ENCODE data around the gene ZNF862. TPM values are rescaled to one million over a fixed set of nuclear protein-coding genes. Genes with fewer than 3 reads are reported as not detected.

The ZNF862 gene
- total and polyA plus RNA-seq, 2 experiments from 2014 or later: 0.94 to 2.3 TPM

GRCh38 chr7:149872419-149873073, 34.4 kb downstream of the ZNF862 start:
- peak overlapping the region; percentile 79 for H3K4me2 ChIP-seq
- peaks cover 14% of the 10 kb centered on the region; the same call in 2 of the 3 replicates for H3K4me1 Mint-ChIP-seq
- no peaks in the 10 kb centered on the region for H3K79me2 ChIP-seq (replicated peaks; ENCODE audit: insufficient read depth)
- no peak for TF ChIP-seq NANOG (IDR thresholded peaks at IDR 0.05; ENCODE audit: borderline replicate concordance)
- no peak for TF ChIP-seq ETS1 (IDR thresholded peaks at IDR 0.05)
- TF ChIP-seq JUNB (IDR thresholded peaks at IDR 0.05; ENCODE audit: unreplicated experiment): no peak
- TF ChIP-seq EZH2 (IDR thresholded peaks at IDR 0.05; ENCODE audit: low read depth, unreplicated experiment): no peak
- no peak for TF ChIP-seq EZH2phosphoT487 (IDR thresholded peaks at IDR 0.05; ENCODE audit: unreplicated experiment)
- no peak for TF ChIP-seq POLR2AphosphoS5 (IDR thresholded peaks at IDR 0.05; ENCODE audit: low read depth)
- TF ChIP-seq CREB1 (CRISPR knock-in tag; IDR thresholded peaks at IDR 0.05; ENCODE audit: low read depth): 0 out of 2 replicates have a peak, but pooled peaks have one; percentile 44
- peak in 1 of 2 experiments; percentile 17; a peak in 1 of 4 replicates for TF ChIP-seq CTCF (conservative IDR thresholded peaks at IDR 0.05; ENCODE audit: low read depth in 2 of 2)
- no peak for TF ChIP-seq ZNF331 (CRISPR knock-in tag; IDR thresholded peaks at IDR 0.05; ENCODE audit: low read depth)
- TF ChIP-seq REST (IDR thresholded peaks at IDR 0.05; ENCODE audit: unreplicated experiment): no peak
- peak; percentile 46 for ATAC-seq
- H3K27me3 ChIP-seq (ENCODE audit: insufficient read depth): peaks cover 24% of the 10 kb centered on the region
- H3K27ac Mint-ChIP-seq: no peak overlapping the region
- H3K4me3 ChIP-seq: peak overlapping the region; percentile 83
- H3F3A ChIP-seq (replicated peaks; ENCODE audit: low read depth): peaks cover 11% of the 10 kb centered on the region; the same call in 1 of the 2 replicates
- no peaks in the 10 kb centered on the region for H3K9me2 ChIP-seq (ENCODE audit: insufficient read depth)
- peaks cover 13% of the 10 kb centered on the region for H3K27me3 Mint-ChIP-seq (ENCODE audit: insufficient read depth, low read depth, poor library complexity)
- no peaks in the 10 kb centered on the region for H3K36me3 Mint-ChIP-seq (ENCODE audit: low read depth)
- H3K27ac ChIP-seq (ENCODE audit: low read depth): no peak overlapping the region
- no peaks in the 10 kb centered on the region for H3K36me3 ChIP-seq (ENCODE audit: insufficient read depth)
- DNase-seq (ENCODE audit: low spot score): peak; percentile 78
- H4K20me1 ChIP-seq (replicated peaks; ENCODE audit: insufficient read depth): 0 out of 2 replicates have a peak, but pooled peaks cover 4% of the 10 kb centered on the region
- no peaks in the 10 kb centered on the region for H3K9me3 Mint-ChIP-seq
- peak overlapping the region; percentile 74 for H3K4me3 Mint-ChIP-seq
- peaks cover 6% of the 10 kb centered on the region; the same call in 1 of the 2 replicates for H3K4me1 ChIP-seq (ENCODE audit: insufficient read depth)
- H2AFZ ChIP-seq: peak overlapping the region; percentile 66
